H1 (cell line): ENCODE results near the gene EXD3. TPM values are rescaled to one million over a fixed set of nuclear protein-coding genes. Genes with fewer than 3 reads are reported as not detected.
A peak's percentile ranks its signal among the peaks of the same experiment; 100 is the strongest.

Experiments used
- CTCF ChIA-PET: fragments of 300-600 bp; sonication (Branson Sonifier 250); formaldehyde crosslinking; loops from one replicate; lab custom pipeline; 2021; ENCODE audit not compliant: partially characterized antibody; lab: Charles Lee
- POLR2A ChIA-PET: fragments of 300-600 bp; sonication (Branson Sonifier 250); formaldehyde crosslinking; loops from one replicate; lab custom pipeline; 2021; ENCODE audit warnings: inconsistent platforms; ENCODE audit not compliant: partially characterized antibody; lab: Charles Lee
- DNase-seq, 2 experiments: peaks; one replicate each; pipeline versions ENCODE4 v3.0.0 to v3.0.0-alpha.2; 2010 to 2022; ENCODE audit warnings: low spot score in 2 of 2, low read depth in 1 of 2, mixed read lengths in 1 of 2
- FAIRE-seq: peaks from 2 replicates; lab custom pipeline; 2011; peaks lifted over from hg19 to GRCh38; lab: Jason Lieb, UNC
- H2AFZ ChIP-seq: 2 replicates; pipeline ENCODE4 v1.8.1; 2012; ENCODE audit warnings: low read length, inconsistent platforms
- H2AK5ac ChIP-seq: 2 replicates; pipeline ENCODE4 v1.6.1; 2013; ENCODE audit warnings: low read depth, low read length
- H2BK120ac ChIP-seq: replicated peaks from 2 replicates; pipeline ENCODE3; 2013; ENCODE audit warnings: low read depth, low read length, inconsistent platforms
- H2BK12ac ChIP-seq: 2 replicates; pipeline ENCODE4 v1.6.1; 2013; ENCODE audit warnings: low read depth, low read length
- H2BK15ac ChIP-seq: 2 replicates; pipeline ENCODE4 v1.6.1; 2013; ENCODE audit warnings: low read length
- H2BK20ac ChIP-seq: 2 replicates; pipeline ENCODE4 v1.6.1; 2013; ENCODE audit warnings: low read length
- H2BK5ac ChIP-seq: 2 replicates; pipeline ENCODE4 v1.6.1; 2013; ENCODE audit warnings: low read depth, low read length
- H3K14ac ChIP-seq: 2 replicates; pipeline ENCODE4 v1.6.1; 2013; ENCODE audit warnings: inconsistent platforms; ENCODE audit not compliant: insufficient read length
- H3K18ac ChIP-seq: 2 replicates; pipeline ENCODE4 v1.6.1; 2013; ENCODE audit warnings: low read length; ENCODE audit errors: extremely low read depth
- H3K23ac ChIP-seq: 2 replicates; pipeline ENCODE4 v1.6.1; 2013; ENCODE audit warnings: inconsistent platforms; ENCODE audit not compliant: insufficient read length
- H3K23me2 ChIP-seq: 2 replicates; pipeline ENCODE4 v1.6.1; 2013; ENCODE audit warnings: low read depth, low read length
- H3K27ac ChIP-seq: 2 replicates; pipeline ENCODE4 v1.6.1; 2011; ENCODE audit warnings: low read depth, low read length, inconsistent platforms
- H3K27me3 ChIP-seq, 4 experiments: replicated peaks in 1 of 4; 1 replicate in 1 of 4; 2 replicates in 3 of 4; pipeline versions ENCODE4 v1.6.1 to v1.8.1; 2011 to 2013; ENCODE audit warnings: low read length in 3 of 4, mild to moderate bottlenecking in 3 of 4, inconsistent platforms in 2 of 4, mixed read lengths in 2 of 4, moderate library complexity in 1 of 4; ENCODE audit not compliant: control insufficient read depth in 3 of 4, insufficient read depth in 3 of 4; ENCODE audit errors: extremely low read depth in 1 of 4
- H3K36me3 ChIP-seq, 4 experiments: 2 replicates each; pipeline versions ENCODE4 v1.6.1 to v1.8.1; 2011 to 2013; ENCODE audit warnings: mild to moderate bottlenecking in 4 of 4, low read length in 3 of 4, moderate library complexity in 2 of 4, control low read depth in 1 of 4, inconsistent platforms in 1 of 4; ENCODE audit not compliant: insufficient read depth in 4 of 4, control insufficient read depth in 2 of 4
- H3K4ac ChIP-seq: replicated peaks from 2 replicates; pipeline ENCODE3; 2013; ENCODE audit warnings: low read length, low read depth, mixed read lengths, inconsistent platforms; ENCODE audit not compliant: insufficient read length
- H3K4me1 ChIP-seq, 4 experiments: replicated peaks in 1 of 4; 1 replicate in 1 of 4; 2 replicates in 3 of 4; pipeline versions ENCODE4 v1.6.1 to v1.8.1; 2011 to 2013; ENCODE audit warnings: low read length in 3 of 4, inconsistent platforms in 2 of 4, mixed read lengths in 1 of 4; ENCODE audit not compliant: insufficient read depth in 4 of 4, control insufficient read depth in 3 of 4
- H3K4me2 ChIP-seq, 2 experiments: 2 replicates each; pipeline versions ENCODE4 v1.6.1 to v1.8.1; 2011 to 2013; ENCODE audit warnings: low read depth in 2 of 2, low read length in 2 of 2, control low read depth in 1 of 2, inconsistent platforms in 1 of 2, mild to moderate bottlenecking in 1 of 2; ENCODE audit not compliant: insufficient read depth in 1 of 2
- H3K4me3 ChIP-seq, 4 experiments: fragments of 200-600, 300-600 bp in 1 of 4; sonication (generic), shearing (Covaris generic), sonication (Bioruptor Twin) in 1 of 4; 2 replicates each; pipeline versions ENCODE4 v1.5.1 to v1.8.1; 2011 to 2016; ENCODE audit warnings: low read length in 4 of 4, low read depth in 3 of 4, control low read depth in 2 of 4, inconsistent platforms in 2 of 4, mild to moderate bottlenecking in 2 of 4, mixed read lengths in 1 of 4, moderate library complexity in 1 of 4; ENCODE audit not compliant: insufficient read depth in 2 of 4; ENCODE audit errors: extremely low read depth in 1 of 4
- H3K56ac ChIP-seq: replicated peaks from 2 replicates; pipeline ENCODE3; 2013; ENCODE audit warnings: low read depth, mild to moderate bottlenecking, mixed read lengths, low read length, inconsistent platforms; ENCODE audit not compliant: insufficient read length
- H3K79me1 ChIP-seq: 2 replicates; pipeline ENCODE4 v1.6.1; 2013; ENCODE audit warnings: low read depth, low read length, control low read depth
- H3K79me2 ChIP-seq, 2 experiments: 2 replicates each; pipeline versions ENCODE4 v1.6.1 to v1.8.1; 2012 to 2013; ENCODE audit warnings: low read length in 2 of 2, mild to moderate bottlenecking in 2 of 2, inconsistent platforms in 1 of 2; ENCODE audit not compliant: insufficient read depth in 2 of 2, control insufficient read depth in 1 of 2
- H3K9ac ChIP-seq, 4 experiments: replicated peaks in 1 of 4; 1 replicate in 1 of 4; 2 replicates in 3 of 4; pipeline versions ENCODE4 v1.6.1 to v1.8.1; 2011 to 2013; ENCODE audit warnings: low read depth in 3 of 4, low read length in 3 of 4, control low read depth in 2 of 4, mild to moderate bottlenecking in 2 of 4, moderate library complexity in 2 of 4, inconsistent platforms in 1 of 4; ENCODE audit errors: extremely low read depth in 1 of 4
- H3K9me3 ChIP-seq, 2 experiments: 2 replicates each; pipeline versions ENCODE4 v1.6.1 to v1.8.1; 2012 to 2013; ENCODE audit warnings: mild to moderate bottlenecking in 2 of 2, moderate library complexity in 2 of 2, control low read depth in 1 of 2, inconsistent platforms in 1 of 2, low read depth in 1 of 2, low read length in 1 of 2, mixed read lengths in 1 of 2; ENCODE audit not compliant: insufficient read depth in 2 of 2
- H4K20me1 ChIP-seq, 2 experiments: replicated peaks in 1 of 2; 2 replicates each; pipeline versions ENCODE3 to v1.8.1; 2011 to 2013; ENCODE audit warnings: inconsistent platforms in 2 of 2, low read length in 2 of 2, mild to moderate bottlenecking in 1 of 2; ENCODE audit not compliant: insufficient read depth in 2 of 2, control insufficient read depth in 1 of 2
- H4K5ac ChIP-seq: 2 replicates; pipeline ENCODE4 v1.6.1; 2013; ENCODE audit warnings: low read length, low read depth, mixed read lengths, inconsistent platforms; ENCODE audit not compliant: insufficient read length
- H4K8ac ChIP-seq: 2 replicates; pipeline ENCODE4 v1.8.0; 2013; ENCODE audit warnings: mild to moderate bottlenecking, moderate library complexity, low read length, inconsistent platforms; ENCODE audit not compliant: insufficient read depth; ENCODE audit errors: extremely low read depth
- H4K91ac ChIP-seq: replicated peaks from 2 replicates; pipeline ENCODE3; 2013; ENCODE audit warnings: low read length, mixed read lengths, inconsistent platforms; ENCODE audit not compliant: insufficient read length
- MAFK ChIP-seq: IDR thresholded peaks from 2 replicates; pipeline ENCODE4 v1.6.1; 2012; ENCODE audit warnings: low read depth, mild to moderate bottlenecking, improper control_type of control experiment, low read length
- USF2 ChIP-seq: IDR thresholded peaks from 2 replicates; pipeline ENCODE4 v1.6.1; 2011; ENCODE audit warnings: low read length, improper control_type of control experiment
- WGBS, 2 experiments: shearing (Covaris generic) in 1 of 2; methylation state at CpG; one replicate each; pipeline versions ENCODE4 v1.1.6 to v1.1.7; 2013 to 2015; ENCODE audit warnings: low lambda C conversion rate in 2 of 2, mixed read lengths in 2 of 2, inconsistent platforms in 1 of 2, low coverage in 1 of 2, missing lambda C conversion rate in 1 of 2; ENCODE audit not compliant: insufficient replicate concordance in 2 of 2, insufficient coverage in 1 of 2, insufficient read length in 1 of 2; ENCODE audit errors: extremely low coverage in 1 of 2, missing lambda C conversion rate in 1 of 2; 5-methylcytosine and 5-hydroxymethylcytosine counted together
- polyA plus RNA-seq, 7 experiments: library from polyadenylated mRNA; depleted of rRNA in 3 of 7; stranded (reverse) in 5 of 7; unstranded in 2 of 7; fragments of >200 nt in 5 of 7; fragments of 200-250 nt in 2 of 7; gene quantifications; 1 replicate in 5 of 7; 2 replicates in 1 of 7; 4 replicates in 1 of 7; pipeline versions ENCODE4 v1.2.1 to v1.2.3, GENCODE V29; 2011 to 2013; ENCODE audit warnings: missing spikeins in 2 of 7, mixed read lengths in 2 of 7
- total RNA-seq: library from RNA; stranded (reverse); fragmentation: NEBNext Ultra II Directional; extraction: Animal tissue kit (Norgen Biotek cat#: 25700); gene quantifications from 2 replicates; pipeline ENCODE4 v1.2.1, GENCODE V29; 2021

Gene EXD3
- total and polyA plus RNA-seq, 2 of the 8 experiments (the other 6 are each of a cell fraction or from before 2014, with no cell fraction given) = 7.2 to 9.4 TPM

- Histone ChIP-seq H3K36me3 (no peaks in the 10 kb centered on the region), H3K56ac (no peak overlapping the region), H2BK20ac (0 out of 2 replicates have a peak overlapping the region, but pooled peaks have one; percentile 72), H3K27me3 (no peaks in the 10 kb centered on the region), H2BK120ac (no peak overlapping the region), H3K18ac (no peak overlapping the region), H3K9me3 (no peaks in the 10 kb centered on the region), H3K4me3 (no peak overlapping the region), H3K9ac (no peak overlapping the region), H3K79me2 (no peaks in the 10 kb centered on the region), H2AK5ac (no peak overlapping the region), H4K5ac (no peak overlapping the region), H3K23ac (no peak overlapping the region), H3K79me1 (no peaks in the 10 kb centered on the region), H4K8ac (peak overlapping the region; percentile 68), H3K27ac (no peak overlapping the region), H2BK15ac (no peak overlapping the region), H3K23me2 (no peaks in the 10 kb centered on the region), H4K20me1 (no peaks in the 10 kb centered on the region), H3K4ac (peak overlapping the region; percentile 23), H3K4me1 (peaks cover 0 to 35% (median 25%) of the 10 kb centered on the region in 4 experiments; a peak in 6 of 7 replicates), H4K91ac (no peak overlapping the region), H2BK12ac (no peak overlapping the region), H3K4me2 (no peak overlapping the region), H2BK5ac (peak overlapping the region; percentile 81; the same call in 1 of the 2 replicates), H3K14ac (no peak overlapping the region), H2AFZ (no peak overlapping the region)
- no peak for TF ChIP-seq MAFK
- TF ChIP-seq USF2 = peak; percentile 18; the same call in 1 of the 2 replicates
- WGBS, 2 experiments = 83% methylated on average over 16 of the region's 20 CpGs; no CpG with 5 or more reads in 1 of the 2 experiments
- FAIRE-seq = no peak
- peak in 1 of 2 experiments; percentile 49 for DNase-seq
- POLR2A ChIA-PET = interaction anchor here (11.9 kb wide), 1 partner anchor 10 kb away, joined by 129 read pairs; the partner anchor contains the start of gene NRARP
- CTCF ChIA-PET = interaction anchor here (1.3 kb wide), 1 partner anchor 9 kb away, joined by 8 read pairs; the partner anchor contains the start of gene NRARP
Observed at GRCh38 chr9:137310189-137311052, 112.5 kb downstream of the EXD3 start.
